NCI-H2107 (cell line): ENCODE data around the gene RNH1.
A peak's percentile ranks its signal among the peaks of the same experiment; 100 is the strongest.

Experiments used
- DNase-seq: peaks from one replicate; lab custom pipeline; 2025; lab: John Stamatoyannopoulos, UW

RNH1 gene

GRCh38 chr11:457111-457760 is 49.8 kb downstream of the RNH1 start:
- DNase-seq: no peak

- DNase-seq: no peak
Observed at GRCh38 chr11:456533-456932, 50.5 kb downstream of the RNH1 start.

GRCh38 chr11:455566-456147 is 51.4 kb downstream of the RNH1 start:
- no peak for DNase-seq

- DNase-seq: no peak
Observed at GRCh38 chr11:454801-455565, 52.1 kb downstream of the RNH1 start.

GRCh38 chr11:454043-454442 is 53.0 kb downstream of the RNH1 start:
- DNase-seq: no peak

- no peak for DNase-seq
Observed at GRCh38 chr11:453564-453963, 53.5 kb downstream of the RNH1 start.

GRCh38 chr11:452916-453527 is 54.0 kb downstream of the RNH1 start:
- no peak for DNase-seq

GRCh38 chr11:452203-452744 is 54.8 kb downstream of the RNH1 start:
- DNase-seq: no peak

- DNase-seq: no peak
Observed at GRCh38 chr11:451738-452137, 55.3 kb downstream of the RNH1 start.

- peak; percentile 72 for DNase-seq
Observed at GRCh38 chr11:450809-451451, 56.1 kb downstream of the RNH1 start.

GRCh38 chr11:449889-450808 is 56.9 kb downstream of the RNH1 start, which contains the start of gene PTDSS2:
TSS of gene PTDSS2 (plus strand) at chr11:450279. CDS start at chr11:450456, 177 bp downstream.
- peak; percentile 84 for DNase-seq

- DNase-seq: peak; percentile 90
Observed at GRCh38 chr11:447923-448731, 58.9 kb downstream of the RNH1 start.

GRCh38 chr11:446891-447290 is 60.2 kb downstream of the RNH1 start:
- DNase-seq: peak; percentile 38

- no peak for DNase-seq
Observed at GRCh38 chr11:445765-446588, 61.1 kb downstream of the RNH1 start.
